SK-N-SH (cell line): ENCODE measurements around the gene GRM2. TPM values are rescaled to one million over a fixed set of nuclear protein-coding genes. Genes with fewer than 3 reads are reported as not detected.

Experiments
- CTCF ChIA-PET: fragments of 300-600, 350-600 bp; formaldehyde crosslinking; extraction: SDS; loops from one replicate; lab custom pipeline; 2021; lab: Yijun Ruan, JAX
- POLR2A ChIA-PET: fragments of 350-600 bp; sonication (Branson Sonifier 250); formaldehyde crosslinking; extraction: SDS; loops from one replicate; lab custom pipeline; 2020; ENCODE audit warnings: antibody characterized with exemption, inconsistent platforms; lab: Yijun Ruan, JAX
- DNase-seq: peaks from one replicate; pipeline ENCODE4 v3.0.0; 2012
- H2AFZ ChIP-seq: fragments of 200-600 bp; sonication (generic); 2 replicates; pipeline ENCODE4 v1.8.1; 2016; ENCODE audit warnings: antibody characterized with exemption, mild to moderate bottlenecking, low read depth
- H3F3A ChIP-seq: fragments of 200-600 bp; sonication (generic); replicated peaks from 2 replicates; pipeline ENCODE3; 2016; ENCODE audit warnings: antibody characterized with exemption, mild to moderate bottlenecking; ENCODE audit not compliant: insufficient read depth
- H3K27ac ChIP-seq, 2 experiments: fragments of 200-500 bp in 1 of 2; fragments of 200-600 bp in 1 of 2; sonication (Bioruptor generic) in 1 of 2; sonication (generic), shearing (Covaris generic) in 1 of 2; 2 replicates each; pipeline versions ENCODE4 v1.5.1 to v1.6.1; 2014 to 2016; ENCODE audit warnings: low read depth in 2 of 2, inconsistent platforms in 1 of 2, low read length in 1 of 2, mild to moderate bottlenecking in 1 of 2, mixed read lengths in 1 of 2
- H3K27me3 ChIP-seq: fragments of 200-600 bp; sonication (generic), shearing (Covaris generic); 2 replicates; pipeline ENCODE4 v1.6.1; 2016; ENCODE audit warnings: mixed run types; ENCODE audit not compliant: insufficient read depth
- H3K36me3 ChIP-seq, 2 experiments: fragments of 200-500 bp in 1 of 2; fragments of 200-600 bp in 1 of 2; sonication (Bioruptor generic) in 1 of 2; sonication (generic) in 1 of 2; replicated peaks in 1 of 2; 2 replicates each; pipeline versions ENCODE3 to v1.5.1; 2014 to 2016; ENCODE audit warnings: low read length in 1 of 2, mild to moderate bottlenecking in 1 of 2; ENCODE audit not compliant: insufficient read depth in 2 of 2, control insufficient read depth in 1 of 2
- H3K4me1 ChIP-seq, 2 experiments: fragments of 200-500 bp in 1 of 2; fragments of 200-600 bp in 1 of 2; sonication (Bioruptor generic) in 1 of 2; sonication (generic), shearing (Covaris generic) in 1 of 2; 2 replicates each; pipeline versions ENCODE4 v1.5.1 to v1.6.1; 2014 to 2016; ENCODE audit warnings: low read depth in 1 of 2, low read length in 1 of 2, mixed run types in 1 of 2; ENCODE audit not compliant: insufficient read depth in 2 of 2, control insufficient read depth in 1 of 2
- H3K4me2 ChIP-seq: fragments of 200-600 bp; sonication (generic), shearing (Covaris generic); 2 replicates; pipeline ENCODE4 v1.6.1; 2017; ENCODE audit warnings: mixed run types
- H3K4me3 ChIP-seq, 2 experiments: fragments of 200-500 bp in 1 of 2; fragments of 200-600 bp in 1 of 2; sonication (Bioruptor generic) in 1 of 2; sonication (generic), shearing (Covaris generic) in 1 of 2; 2 replicates each; pipeline versions ENCODE4 v1.5.1 to v1.8.1; 2014 to 2016; ENCODE audit warnings: low read depth in 2 of 2, inconsistent platforms in 1 of 2, low read length in 1 of 2, mild to moderate bottlenecking in 1 of 2, mixed read lengths in 1 of 2, moderate library complexity in 1 of 2
- H3K79me2 ChIP-seq: fragments of 200-600 bp; sonication (generic); 2 replicates; pipeline ENCODE4 v1.8.1; 2017; ENCODE audit warnings: mild to moderate bottlenecking; ENCODE audit not compliant: insufficient read depth
- H3K9ac ChIP-seq: fragments of 200-600 bp; sonication (generic); 2 replicates; pipeline ENCODE4 v1.6.1; 2017; ENCODE audit warnings: mixed run types
- H3K9me2 ChIP-seq: fragments of 200-600 bp; sonication (generic); 2 replicates; pipeline ENCODE4 v1.6.1; 2017; ENCODE audit warnings: mixed run types
- H3K9me3 ChIP-seq: fragments of 200-600 bp; sonication (generic); 2 replicates; pipeline ENCODE4 v1.6.1; 2017; ENCODE audit warnings: mixed run types, mild to moderate bottlenecking, moderate library complexity
- H4K20me1 ChIP-seq: fragments of 200-600 bp; sonication (generic); 2 replicates; pipeline ENCODE4 v1.6.1; 2017; ENCODE audit warnings: mild to moderate bottlenecking, mixed run types; ENCODE audit not compliant: insufficient read depth
- CHD2 ChIP-seq: fragments of 150-350 bp; IDR thresholded peaks from 2 replicates; pipeline ENCODE4 v1.6.1; 2018; ENCODE audit warnings: low read length; ENCODE audit not compliant: partially characterized antibody
- EP300 ChIP-seq, 2 experiments: IDR thresholded peaks; 2 replicates each; pipeline versions ENCODE4 v1.4.0 to v1.6.1; 2012; ENCODE audit warnings: borderline replicate concordance in 1 of 2, low read depth in 1 of 2, low read length in 1 of 2
- FOSL2 ChIP-seq: IDR thresholded peaks from 2 replicates; pipeline ENCODE4 v1.4.0; 2012; ENCODE audit warnings: low read depth, mild to moderate bottlenecking, moderate library complexity, borderline replicate concordance
- MAX ChIP-seq: IDR thresholded peaks from 2 replicates; pipeline ENCODE4 v1.4.0; 2012; ENCODE audit warnings: low read depth
- MXI1 ChIP-seq: IDR thresholded peaks from 2 replicates; pipeline ENCODE4 v1.6.1; 2012; ENCODE audit warnings: mild to moderate bottlenecking, low read depth, low read length, improper control_type of control experiment
- NRF1 ChIP-seq: IDR thresholded peaks from 2 replicates; pipeline ENCODE4 v1.6.1; 2012; ENCODE audit warnings: low read depth, mild to moderate bottlenecking, low read length
- POLR2AphosphoS5 ChIP-seq: IDR thresholded peaks from 2 replicates; pipeline ENCODE4 v1.6.1; 2012; ENCODE audit warnings: low read depth, low read length
- RCOR1 ChIP-seq: fragments of 150-350 bp; IDR thresholded peaks from 2 replicates; pipeline ENCODE4 v1.6.1; 2017; ENCODE audit warnings: antibody characterized with exemption, low read length
- SIN3A ChIP-seq: IDR thresholded peaks from 2 replicates; pipeline ENCODE4 v1.6.1; 2012; ENCODE audit warnings: low read depth, mild to moderate bottlenecking, low read length, moderate library complexity, borderline replicate concordance
- SMC3 ChIP-seq: IDR thresholded peaks from 2 replicates; pipeline ENCODE4 v1.6.1; 2012; ENCODE audit warnings: low read depth, low read length, improper control_type of control experiment
- TAF1 ChIP-seq: IDR thresholded peaks from 2 replicates; pipeline ENCODE4 v1.6.1; 2012; ENCODE audit warnings: low read depth, mild to moderate bottlenecking, low read length, moderate library complexity, borderline replicate concordance
- USF1 ChIP-seq: IDR thresholded peaks from 2 replicates; pipeline ENCODE4 v1.4.0; 2012; ENCODE audit warnings: low read depth, borderline replicate concordance
- WGBS: methylation state at CpG from one replicate; pipeline ENCODE4 v1.1.6; 2017; ENCODE audit warnings: low lambda C conversion rate; 5-methylcytosine and 5-hydroxymethylcytosine counted together
- polyA plus RNA-seq, 3 experiments: library from polyadenylated mRNA; depleted of rRNA; stranded (reverse); fragments of >200 nt; gene quantifications; 2 replicates each; pipeline ENCODE4 v1.2.3, GENCODE V29; 2012
- TF ChIP-seq, protein P1 (sequence below): fragments of 150-350 bp; IDR thresholded peaks from 2 replicates; pipeline ENCODE4 v1.6.1; 2016; ENCODE audit warnings: mild to moderate bottlenecking, low read depth, low read length

The GRM2 gene
- polyA plus RNA-seq, 1 of the 3 experiments (the other 2 are of a cell fraction), result 0.15 TPM

DNA sequence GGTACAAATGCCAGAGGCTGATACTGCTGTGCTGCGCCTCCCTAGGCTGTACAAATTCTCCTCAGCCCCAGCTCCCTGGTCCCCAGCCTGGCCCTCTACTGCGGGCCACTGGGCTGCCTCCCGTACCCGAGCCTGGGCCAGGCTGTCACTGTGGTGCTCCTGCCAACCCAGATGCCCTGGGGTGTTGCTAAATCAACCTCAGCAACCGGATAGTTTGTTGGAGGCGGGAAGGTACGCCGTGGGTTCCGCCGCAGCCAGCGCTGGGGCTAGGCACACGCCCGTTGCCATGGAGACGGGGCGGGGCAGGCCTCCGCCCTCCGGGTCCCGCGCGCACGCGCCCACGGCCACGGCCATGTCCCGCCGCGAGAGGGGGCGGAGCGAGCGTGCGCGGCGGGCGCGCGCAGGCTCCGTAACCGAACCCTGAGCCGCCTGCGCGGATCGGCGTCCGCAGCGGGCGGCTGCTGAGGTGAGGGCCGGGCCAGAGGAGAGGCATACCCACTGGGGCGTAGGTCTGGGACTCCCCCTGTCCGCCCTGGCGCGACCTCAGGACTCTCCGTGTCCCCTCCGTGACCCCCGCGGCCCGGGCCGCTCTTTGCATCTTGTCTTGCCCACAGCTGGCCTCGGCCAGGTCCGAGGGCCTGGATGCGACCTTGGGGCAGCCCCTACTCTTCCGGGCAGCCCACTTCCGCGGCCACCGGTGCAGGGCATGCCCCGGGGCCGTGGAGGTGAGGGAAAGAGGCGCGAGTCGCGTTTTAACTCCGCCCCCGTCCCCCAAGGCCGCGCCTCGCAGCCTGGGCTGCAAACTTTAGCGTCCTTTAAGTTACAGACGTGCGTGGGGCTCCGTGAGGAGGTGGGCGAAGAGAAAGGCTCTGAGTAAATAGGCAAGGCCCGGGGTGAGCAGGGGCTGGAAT lies 35.8 kb upstream of the GRM2 start, which contains the start of gene TEX264:
Gene TEX264 (plus strand): TSS at position 430 of the 911 bp plus-strand sequence. CDS start 3,053 bp downstream, outside the sequence.
- Histone ChIP-seq H4K20me1 (peaks cover 8% of the 10 kb centered on the region; the same call in 1 of the 2 replicates), H3K36me3 (peaks cover 0 to 10% of the 10 kb centered on the region in 2 experiments), H2AFZ (peak within 1 kb of the TSS; percentile 96), H3K4me1 (peaks cover 10 to 22% of the 10 kb centered on the region in 2 experiments; a peak in 3 of 4 replicates), H3K9me3 (no peaks in the 10 kb centered on the region), H3K9ac (peak within 1 kb of the TSS; percentile 92), H3K4me3 (peak within 1 kb of the TSS; percentile 85 to 96), H3K27ac (peak within 1 kb of the TSS; percentile 73 to 94), H3K79me2 (peaks cover 24% of the 10 kb centered on the region), H3K9me2 (no peaks in the 10 kb centered on the region), H3K27me3 (no peaks in the 10 kb centered on the region), H3K4me2 (peak within 1 kb of the TSS; percentile 100), H3F3A (peaks cover 13% of the 10 kb centered on the region)
- CTCF ChIA-PET, result interaction anchor here (0.8 to 10.3 kb wide), 11 partner anchors 10 to 312 kb away, joined by 3 to 209 read pairs (median 13); partner anchors contain the start of genes DCAF1 and RAD54L2
- peak; percentile 97 for DNase-seq
- TF ChIP-seq POLR2AphosphoS5 (peak; percentile 89), SMC3 (no peak), NRF1 (peak; percentile 86), TAF1 (peak; percentile 69), MXI1 (no peak; the same call in 1 of the 2 replicates), SIN3A (peak; percentile 22; the same call in 1 of the 2 replicates)
- POLR2A ChIA-PET, result interaction anchor here (1.0 to 3.1 kb wide), 4 partner anchors 10 to 171 kb away, joined by 3 to 29 read pairs (median 6); partner anchors contain the start of gene DCAF1
- 5% methylated on average over 24 of the region's 81 CpGs for WGBS

GRCh38 chr3:51671734-51672475 lies 35.0 kb upstream of the GRM2 start:
- Histone ChIP-seq H3K4me1 (peaks cover 10 to 22% of the 10 kb centered on the region in 2 experiments; a peak in 3 of 4 replicates), H4K20me1 (peaks cover 8% of the 10 kb centered on the region; the same call in 1 of the 2 replicates), H2AFZ (peak overlapping the region; percentile 96), H3K27me3 (no peaks in the 10 kb centered on the region), H3K79me2 (peaks cover 27% of the 10 kb centered on the region), H3K9me2 (no peaks in the 10 kb centered on the region), H3K27ac (peak overlapping the region; percentile 73 to 94), H3K4me3 (peak overlapping the region; percentile 85 to 96), H3K36me3 (peaks cover 0 to 17% of the 10 kb centered on the region in 2 experiments), H3K4me2 (peak overlapping the region; percentile 100), H3K9me3 (no peaks in the 10 kb centered on the region), H3K9ac (peak overlapping the region; percentile 92), H3F3A (peaks cover 13% of the 10 kb centered on the region)
- ChIA-PET CTCF (interaction anchor here (0.6 to 10.3 kb wide), 9 partner anchors 10 to 331 kb away, joined by 3 to 209 read pairs (median 3); partner anchors contain the start of gene DCAF1), POLR2A (interaction anchor here (1.0 to 1.3 kb wide), 3 partner anchors 9 to 172 kb away, joined by 3 to 8 read pairs (median 4); partner anchors contain the start of gene DCAF1)
- peak; percentile 88 for DNase-seq
- WGBS, result 28% methylated on average over 11 of the region's 40 CpGs
- TF ChIP-seq, protein P1, sequence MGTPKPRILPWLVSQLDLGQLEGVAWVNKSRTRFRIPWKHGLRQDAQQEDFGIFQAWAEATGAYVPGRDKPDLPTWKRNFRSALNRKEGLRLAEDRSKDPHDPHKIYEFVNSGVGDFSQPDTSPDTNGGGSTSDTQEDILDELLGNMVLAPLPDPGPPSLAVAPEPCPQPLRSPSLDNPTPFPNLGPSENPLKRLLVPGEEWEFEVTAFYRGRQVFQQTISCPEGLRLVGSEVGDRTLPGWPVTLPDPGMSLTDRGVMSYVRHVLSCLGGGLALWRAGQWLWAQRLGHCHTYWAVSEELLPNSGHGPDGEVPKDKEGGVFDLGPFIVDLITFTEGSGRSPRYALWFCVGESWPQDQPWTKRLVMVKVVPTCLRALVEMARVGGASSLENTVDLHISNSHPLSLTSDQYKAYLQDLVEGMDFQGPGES, result no peak
- TF ChIP-seq EP300 (IDR thresholded peaks at IDR 0.05; ENCODE audit: borderline replicate concordance in 1 of 2, low read depth in 1 of 2, low read length in 1 of 2), result no peak
- peak; percentile 34 for TF ChIP-seq CHD2
- peak; percentile 84 for TF ChIP-seq MXI1
- peak; percentile 12; the same call in 1 of the 2 replicates for TF ChIP-seq RCOR1
- TF ChIP-seq FOSL2, result no peak
- TF ChIP-seq MAX, result peak; percentile 57; the same call in 1 of the 2 replicates
- peak; percentile 60 for TF ChIP-seq USF1
